ENCODE results near the gene ADAMTS12. TPM values are rescaled to one million over a fixed set of nuclear protein-coding genes. Genes with fewer than 3 reads are reported as not detected.
"Not testable (repeated sequence)": the region's sequence is repeated elsewhere in the genome, so short reads cannot be mapped to it uniquely, and the experiment has no call there.

The ADAMTS12 gene
- polyA plus RNA-seq, 3 donors from 2014 or later, result not detected

GRCh38 chr5:33931136-33931535 lies 39.3 kb upstream of the ADAMTS12 start:
- Mint-ChIP-seq H3K9me3 (no peaks in the 10 kb centered on the region), H3K27me3 (ENCODE audit: low read depth in 3 of 3) (peaks cover 2 to 9% (median 9%) of the 10 kb centered on the region in 3 donors), H3K27ac (no peak overlapping the region), H3K4me3 (no peak overlapping the region), H3K36me3 (no peaks in the 10 kb centered on the region), H3K4me1 (no peaks in the 10 kb centered on the region)
- DNase-seq, result no peak

- Mint-ChIP-seq H3K4me1 (no peaks in the 10 kb centered on the region), H3K27me3 (ENCODE audit: low read depth in 3 of 3) (peaks cover 2 to 9% (median 7%) of the 10 kb centered on the region in 3 donors), H3K36me3 (no peaks in the 10 kb centered on the region), H3K9me3 (no peaks in the 10 kb centered on the region), H3K4me3 (no peak overlapping the region), H3K27ac (no peak overlapping the region)
- no peak for DNase-seq
Measured at GRCh38 chr5:33929925-33930690, 38.3 kb upstream of the ADAMTS12 start.

GRCh38 chr5:33928283-33928682 lies 36.5 kb upstream of the ADAMTS12 start:
- H3K4me3 Mint-ChIP-seq, result no peak overlapping the region

DNA sequence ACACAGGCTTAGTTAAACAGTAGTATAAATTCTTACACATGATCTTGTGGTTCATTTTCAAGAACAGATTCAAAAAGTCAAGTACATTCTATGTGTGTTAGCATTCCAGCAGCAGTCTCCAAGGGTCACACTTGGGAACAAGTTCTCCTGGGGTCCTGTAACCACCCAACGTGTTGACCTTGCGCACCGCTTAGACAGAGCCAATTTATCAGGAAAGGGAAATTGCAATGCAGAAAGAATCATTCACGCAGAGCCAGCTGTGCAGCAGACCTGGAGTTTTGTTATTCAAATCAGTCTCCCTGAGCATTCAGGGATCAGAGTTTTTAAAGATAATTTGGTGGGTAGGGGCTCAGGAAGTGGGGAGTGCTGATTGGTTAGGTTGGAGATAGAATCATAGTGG lies 35.9 kb upstream of the ADAMTS12 start:
- no peaks in the 10 kb centered on the region for H3K36me3 Mint-ChIP-seq
- H3K9me3 Mint-ChIP-seq, result peaks cover 0 to 2% (median 0%) of the 10 kb centered on the region in 6 donors
- no peak for DNase-seq
- peaks cover 0 to 5% (median 2%) of the 10 kb centered on the region in 3 donors for H3K27me3 Mint-ChIP-seq (ENCODE audit: low read depth in 3 of 3)
- H3K27ac Mint-ChIP-seq, result no peak overlapping the region
- no peaks in the 10 kb centered on the region for H3K4me1 Mint-ChIP-seq
- H3K4me3 Mint-ChIP-seq, result no peak overlapping the region

More at GRCh38 chr5:33928283-33928682, 36.5 kb upstream of the ADAMTS12 start:
- H3K9me3 Mint-ChIP-seq, result no peaks in the 10 kb centered on the region
- H3K36me3 Mint-ChIP-seq, result no peaks in the 10 kb centered on the region
- no peaks in the 10 kb centered on the region for H3K4me1 Mint-ChIP-seq
- no peak overlapping the region for H3K27ac Mint-ChIP-seq
- peaks cover 2 to 7% (median 4%) of the 10 kb centered on the region in 3 donors for H3K27me3 Mint-ChIP-seq (ENCODE audit: low read depth in 3 of 3)
- DNase-seq, result no peak

DNA sequence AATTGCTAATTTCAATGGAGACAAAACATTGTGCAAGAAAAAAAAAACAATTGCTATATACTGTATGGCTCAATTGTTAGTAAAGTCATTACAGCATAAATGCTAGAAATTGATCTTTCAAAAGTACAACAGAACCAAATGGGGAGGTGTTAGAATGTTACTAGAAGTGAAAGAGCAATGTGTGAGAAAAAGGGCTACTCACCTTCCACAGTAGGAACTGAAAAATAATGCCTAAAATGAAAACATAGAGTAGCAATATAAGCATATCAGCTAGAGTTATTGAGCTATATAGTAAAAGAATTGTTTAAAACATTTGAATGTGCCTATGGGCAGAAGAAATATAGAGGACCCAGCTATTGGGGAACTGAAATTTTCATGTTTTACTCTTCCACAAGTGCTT lies 33.5 kb upstream of the ADAMTS12 start:
- no peak for DNase-seq
- Mint-ChIP-seq H3K27me3 (ENCODE audit: low read depth in 3 of 3) (peaks cover 0 to 12% (median 6%) of the 10 kb centered on the region in 3 donors), H3K4me3 (no peak overlapping the region), H3K9me3 (peaks cover 0 to 4% (median 1%) of the 10 kb centered on the region in 6 donors), H3K36me3 (no peaks in the 10 kb centered on the region), H3K27ac (no peak overlapping the region), H3K4me1 (no peaks in the 10 kb centered on the region)

GRCh38 chr5:33921002-33921401 lies 29.2 kb upstream of the ADAMTS12 start:
- Mint-ChIP-seq H3K27me3 (ENCODE audit: low read depth in 3 of 3) (peaks cover 0 to 12% (median 3%) of the 10 kb centered on the region in 3 donors), H3K9me3 (peaks cover 4 to 34% (median 11%) of the 10 kb centered on the region in 6 donors), H3K4me1 (no peaks in the 10 kb centered on the region), H3K27ac (no peak overlapping the region), H3K36me3 (no peaks in the 10 kb centered on the region), H3K4me3 (no peak overlapping the region)
- no peak for DNase-seq

GRCh38 chr5:33914844-33915243 lies 23.1 kb upstream of the ADAMTS12 start:
- H3K4me3 Mint-ChIP-seq; H3K4me1 Mint-ChIP-seq; H3K36me3 Mint-ChIP-seq; H3K27me3 Mint-ChIP-seq (ENCODE audit: low read depth in 3 of 3); H3K27ac Mint-ChIP-seq; DNase-seq: not testable (repeated sequence)
- peaks cover 2 to 41% (median 15%) of the 10 kb centered on the region in 6 donors for H3K9me3 Mint-ChIP-seq

GRCh38 chr5:33906248-33906647 lies 14.5 kb upstream of the ADAMTS12 start:
- not testable (repeated sequence) for H3K27me3 Mint-ChIP-seq (ENCODE audit: low read depth in 3 of 3); H3K4me3 Mint-ChIP-seq; H3K27ac Mint-ChIP-seq; DNase-seq; H3K4me1 Mint-ChIP-seq; H3K36me3 Mint-ChIP-seq
- peaks cover 16 to 55% (median 31%) of the 10 kb centered on the region in 6 donors for H3K9me3 Mint-ChIP-seq

GRCh38 chr5:33905381-33905780 lies 13.6 kb upstream of the ADAMTS12 start:
- no peak overlapping the region for H3K4me3 Mint-ChIP-seq
- no peak for DNase-seq
- H3K27ac Mint-ChIP-seq, result no peak overlapping the region
- peaks cover 0 to 5% (median 4%) of the 10 kb centered on the region in 3 donors for H3K36me3 Mint-ChIP-seq
- H3K4me1 Mint-ChIP-seq, result no peaks in the 10 kb centered on the region
- peaks cover 16 to 57% (median 31%) of the 10 kb centered on the region in 6 donors for H3K9me3 Mint-ChIP-seq
- peaks cover 2 to 4% (median 3%) of the 10 kb centered on the region in 3 donors for H3K27me3 Mint-ChIP-seq (ENCODE audit: low read depth in 3 of 3)

DNA sequence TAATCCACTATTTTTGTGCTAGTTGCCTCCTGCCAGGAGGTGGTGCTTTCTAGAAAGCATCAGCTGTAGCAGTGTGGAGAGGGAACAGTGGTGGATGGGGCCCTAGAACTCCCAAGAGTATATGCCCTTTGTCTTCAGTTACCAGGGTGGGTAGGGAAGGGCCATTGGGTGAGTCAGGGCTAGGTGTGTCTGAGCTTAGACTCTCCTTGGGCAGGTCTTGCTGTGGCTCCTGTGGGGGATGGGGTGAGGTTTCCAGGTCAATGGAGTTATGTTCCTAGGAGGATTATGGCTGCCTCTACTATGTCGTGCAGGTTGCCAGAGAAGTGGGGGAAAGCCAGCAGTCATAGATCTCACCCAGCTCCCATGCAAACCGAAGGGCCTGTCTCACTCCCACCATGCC lies 11.3 kb upstream of the ADAMTS12 start:
- no peak overlapping the region for H3K27ac Mint-ChIP-seq
- H3K9me3 Mint-ChIP-seq, result peaks cover 16 to 48% (median 28%) of the 10 kb centered on the region in 6 donors
- H3K27me3 Mint-ChIP-seq (ENCODE audit: low read depth in 3 of 3), result peaks cover 2 to 4% (median 3%) of the 10 kb centered on the region in 3 donors

DNA sequence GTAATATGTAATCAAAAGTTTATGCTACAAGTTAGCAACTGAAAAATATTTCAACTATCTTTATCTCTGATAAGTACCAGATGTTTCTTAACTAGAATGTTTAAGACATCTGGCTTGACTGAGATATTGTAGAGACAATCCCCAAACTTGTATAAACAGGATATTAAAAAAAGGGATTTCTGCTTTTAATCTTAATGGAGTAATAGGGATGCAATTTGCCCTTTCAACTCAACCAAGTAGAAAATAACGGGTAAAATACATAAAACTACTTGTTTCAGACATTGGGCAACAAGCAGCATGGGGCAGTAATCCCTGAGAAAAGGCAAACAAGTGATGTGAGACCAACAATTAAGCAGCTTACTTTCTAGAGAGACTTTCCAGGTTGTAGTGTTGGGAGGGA lies 9.4 kb upstream of the ADAMTS12 start:
- DNase-seq, result no peak
- Mint-ChIP-seq H3K4me3 (no peak overlapping the region), H3K27me3 (ENCODE audit: low read depth in 3 of 3) (peaks cover 2 to 5% (median 4%) of the 10 kb centered on the region in 3 donors), H3K27ac (no peak overlapping the region), H3K9me3 (peaks cover 9 to 29% (median 15%) of the 10 kb centered on the region in 6 donors), H3K36me3 (no peaks in the 10 kb centered on the region), H3K4me1 (no peaks in the 10 kb centered on the region)

More for the DNA sequence above, 11.3 kb upstream of the ADAMTS12 start:
- H3K36me3 Mint-ChIP-seq, result peaks cover 0 to 5% (median 4%) of the 10 kb centered on the region in 3 donors
- H3K4me1 Mint-ChIP-seq, result no peaks in the 10 kb centered on the region
- H3K4me3 Mint-ChIP-seq, result no peak overlapping the region
- no peak for DNase-seq

DNA sequence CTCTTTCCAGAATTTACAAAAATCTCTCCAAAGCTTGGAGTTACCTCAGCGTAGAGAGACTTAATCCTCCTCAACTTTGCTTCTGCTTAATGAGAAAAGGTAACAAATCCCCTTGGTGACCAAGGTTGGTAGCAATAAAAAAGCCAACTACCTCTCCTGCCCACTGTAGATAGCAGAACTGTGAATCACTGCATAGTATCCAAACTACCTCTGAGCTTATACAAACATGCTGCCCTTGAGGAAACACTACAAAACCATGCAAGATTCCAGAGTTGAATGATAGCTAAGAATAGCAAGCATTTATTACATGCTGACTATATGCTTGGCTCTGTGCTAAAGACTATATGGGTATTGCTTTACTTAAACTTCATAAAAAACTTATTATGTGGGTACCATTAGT lies 2.8 kb upstream of the ADAMTS12 start:
- Mint-ChIP-seq H3K4me1 (peaks cover 2 to 6% of the 10 kb centered on the region in 2 donors), H3K27ac (no peak overlapping the region), H3K4me3 (no peak overlapping the region), H3K9me3 (peaks cover 0 to 17% (median 2%) of the 10 kb centered on the region in 6 donors), H3K36me3 (peaks cover 0 to 4% (median 0%) of the 10 kb centered on the region in 3 donors), H3K27me3 (ENCODE audit: low read depth in 3 of 3) (peaks cover 5 to 23% (median 9%) of the 10 kb centered on the region in 3 donors)
- no peak for DNase-seq

DNA sequence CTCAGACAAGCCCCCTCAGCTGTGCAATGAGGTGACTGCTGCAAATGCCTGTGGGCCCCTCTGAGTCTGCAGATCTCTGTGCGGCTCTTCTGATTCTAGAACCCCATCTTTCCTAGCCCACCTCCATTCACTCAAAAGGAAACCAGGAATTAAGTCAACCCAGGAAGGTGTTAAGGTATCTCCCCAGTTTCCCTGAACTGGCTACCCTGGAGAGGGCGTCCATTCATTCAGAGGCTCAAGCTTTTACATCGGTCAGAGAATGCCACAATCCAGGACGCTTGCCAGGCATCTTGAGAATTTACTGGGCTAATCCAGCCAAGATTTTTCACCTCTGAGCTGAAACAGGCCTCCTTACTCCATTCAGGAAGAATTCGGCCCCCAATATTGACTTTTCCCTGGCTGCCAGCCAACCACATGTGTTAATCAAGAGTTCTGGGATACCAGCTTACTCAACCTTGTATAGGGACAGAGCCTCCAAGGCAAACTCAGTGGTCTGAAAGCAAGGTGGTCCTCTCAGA lies 889 bp upstream of the ADAMTS12 start:
- Mint-ChIP-seq H3K4me1 (peaks cover 2 to 6% of the 10 kb centered on the region in 2 donors), H3K27ac (no peak overlapping the region), H3K4me3 (no peak overlapping the region), H3K9me3 (peaks cover 0 to 17% (median 2%) of the 10 kb centered on the region in 6 donors), H3K36me3 (peaks cover 0 to 4% (median 0%) of the 10 kb centered on the region in 3 donors), H3K27me3 (ENCODE audit: low read depth in 3 of 3) (peaks cover 5 to 29% (median 9%) of the 10 kb centered on the region in 3 donors)
- DNase-seq, result no peak

- H3K27me3 Mint-ChIP-seq (ENCODE audit: low read depth in 3 of 3), result peaks cover 5 to 26% (median 9%) of the 10 kb centered on the region in 3 donors
- H3K27ac Mint-ChIP-seq, result no peak overlapping the region
- peaks cover 0 to 17% (median under 1%) of the 10 kb centered on the region in 6 donors for H3K9me3 Mint-ChIP-seq
- peaks cover 2 to 6% of the 10 kb centered on the region in 2 donors for H3K4me1 Mint-ChIP-seq
- DNase-seq, result no peak
- no peak overlapping the region for H3K4me3 Mint-ChIP-seq
- H3K36me3 Mint-ChIP-seq, result peaks cover 0 to 4% (median 0%) of the 10 kb centered on the region in 3 donors
Measured at GRCh38 chr5:33891446-33891787, 373 bp downstream of the ADAMTS12 start.
